DOHH2 (cell line): ENCODE data around the gene TAS2R19.

Experiments used
- EZH2phosphoT487 ChIP-seq: fragments of 200-600 bp; sonication (generic); IDR thresholded peaks from 2 replicates; pipeline ENCODE4 v1.6.1; 2017; ENCODE audit warnings: borderline replicate concordance, mild to moderate bottlenecking, antibody characterized with exemption, low read length, moderate library complexity, mixed read lengths
- TF ChIP-seq, protein P1 (sequence below): fragments of 200-600 bp; sonication (generic); IDR thresholded peaks from one replicate; pipeline ENCODE4 v1.5.1; 2014; ENCODE audit warnings: antibody characterized with exemption, mild to moderate bottlenecking, low read depth, low read length; ENCODE audit not compliant: poor library complexity, severe bottlenecking

GRCh38 chr12:11069854-11070365 is 47.5 kb upstream of the TAS2R19 start:
- TF ChIP-seq, protein P1, sequence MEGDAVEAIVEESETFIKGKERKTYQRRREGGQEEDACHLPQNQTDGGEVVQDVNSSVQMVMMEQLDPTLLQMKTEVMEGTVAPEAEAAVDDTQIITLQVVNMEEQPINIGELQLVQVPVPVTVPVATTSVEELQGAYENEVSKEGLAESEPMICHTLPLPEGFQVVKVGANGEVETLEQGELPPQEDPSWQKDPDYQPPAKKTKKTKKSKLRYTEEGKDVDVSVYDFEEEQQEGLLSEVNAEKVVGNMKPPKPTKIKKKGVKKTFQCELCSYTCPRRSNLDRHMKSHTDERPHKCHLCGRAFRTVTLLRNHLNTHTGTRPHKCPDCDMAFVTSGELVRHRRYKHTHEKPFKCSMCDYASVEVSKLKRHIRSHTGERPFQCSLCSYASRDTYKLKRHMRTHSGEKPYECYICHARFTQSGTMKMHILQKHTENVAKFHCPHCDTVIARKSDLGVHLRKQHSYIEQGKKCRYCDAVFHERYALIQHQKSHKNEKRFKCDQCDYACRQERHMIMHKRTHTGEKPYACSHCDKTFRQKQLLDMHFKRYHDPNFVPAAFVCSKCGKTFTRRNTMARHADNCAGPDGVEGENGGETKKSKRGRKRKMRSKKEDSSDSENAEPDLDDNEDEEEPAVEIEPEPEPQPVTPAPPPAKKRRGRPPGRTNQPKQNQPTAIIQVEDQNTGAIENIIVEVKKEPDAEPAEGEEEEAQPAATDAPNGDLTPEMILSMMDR = no peak
- TF ChIP-seq EZH2phosphoT487 = no peak
